ES-I3 (cell line): Measurements from ENCODE around the gene SEC14L6.
A peak's percentile ranks its signal among the peaks of the same experiment; 100 is the strongest.
"Not testable (repeated sequence)": the region's sequence is repeated elsewhere in the genome, so short reads cannot be mapped to it uniquely, and the experiment has no call there.

Experiments
- H3K36me3 ChIP-seq: 2 replicates; pipeline ENCODE4 v1.6.1; 2013; ENCODE audit warnings: mild to moderate bottlenecking, low read length, control low read depth, moderate library complexity; ENCODE audit not compliant: insufficient read depth
- H3K4me1 ChIP-seq: 2 replicates; pipeline ENCODE4 v1.6.1; 2013; ENCODE audit warnings: mild to moderate bottlenecking, control low read depth, low read length; ENCODE audit not compliant: insufficient read depth
- H3K9ac ChIP-seq: 2 replicates; pipeline ENCODE4 v1.6.1; 2013; ENCODE audit warnings: low read depth, mild to moderate bottlenecking, low read length, moderate library complexity
- H3K9me3 ChIP-seq: 2 replicates; pipeline ENCODE4 v1.6.1; 2013; ENCODE audit warnings: mild to moderate bottlenecking, low read length, moderate library complexity; ENCODE audit not compliant: control insufficient read depth, insufficient read depth

Gene SEC14L6

DNA sequence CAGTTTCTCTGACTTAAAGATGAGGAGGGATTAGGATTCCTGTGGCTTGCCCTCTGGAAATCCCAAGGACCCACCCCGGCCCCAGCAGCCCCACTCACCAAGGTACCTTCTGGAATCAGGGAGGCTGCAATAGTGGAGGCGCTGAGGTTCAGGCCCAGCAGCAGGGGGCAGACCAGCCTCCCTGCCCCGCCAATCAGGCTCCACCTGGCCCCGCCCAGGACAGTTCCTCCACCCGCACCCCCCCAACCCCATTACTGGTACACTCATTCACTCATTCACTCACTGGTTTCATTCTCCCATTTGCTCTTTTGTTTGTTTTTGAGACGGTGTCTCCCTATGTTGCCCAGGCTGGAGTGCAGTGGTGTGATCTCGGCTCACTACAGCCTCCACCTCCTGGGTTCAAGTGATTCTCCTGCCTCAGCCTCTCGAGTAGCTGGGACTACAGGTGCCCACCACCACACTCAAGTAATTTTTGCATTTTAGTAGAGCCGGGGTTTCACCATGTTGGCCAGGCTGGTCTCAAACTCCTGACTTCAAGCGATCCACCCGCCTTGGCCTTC lies 14.2 kb upstream of the SEC14L6 start:
- not testable (repeated sequence) for H3K9ac ChIP-seq

DNA sequence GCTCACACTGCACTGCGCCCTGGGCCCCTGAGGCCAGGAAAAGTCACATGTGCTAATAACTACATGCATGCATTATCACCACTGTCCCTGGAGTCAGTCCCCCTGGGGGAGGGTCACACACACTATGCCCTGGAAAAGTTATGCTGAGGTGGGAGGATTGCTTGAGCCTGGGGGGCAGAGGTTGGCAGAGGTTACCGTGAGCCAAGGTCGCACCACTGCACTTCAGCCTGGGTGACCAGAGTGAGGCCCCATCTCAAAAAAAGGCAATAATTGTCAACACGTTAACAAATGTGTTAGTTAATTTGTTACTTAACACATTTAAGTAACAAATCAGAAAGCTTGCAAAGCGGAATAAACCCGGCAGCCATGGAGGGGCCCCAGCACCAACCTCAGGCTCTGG lies 13.3 kb upstream of the SEC14L6 start:
- H3K9me3 ChIP-seq = no peaks in the 10 kb centered on the region
- H3K36me3 ChIP-seq = no peaks in the 10 kb centered on the region
- H3K9ac ChIP-seq = no peak overlapping the region
- H3K4me1 ChIP-seq = peaks cover 27% of the 10 kb centered on the region

More for the DNA sequence above, 14.2 kb upstream of the SEC14L6 start:
- not testable (repeated sequence) for H3K36me3 ChIP-seq, H3K9me3 ChIP-seq
- H3K4me1 ChIP-seq = peaks cover 27% of the 10 kb centered on the region

GRCh38 chr22:30557243-30557642 lies 10.7 kb upstream of the SEC14L6 start:
- H3K9ac ChIP-seq = no peak overlapping the region
- H3K36me3 ChIP-seq = no peaks in the 10 kb centered on the region
- no peaks in the 10 kb centered on the region for H3K9me3 ChIP-seq
- peaks cover 23% of the 10 kb centered on the region for H3K4me1 ChIP-seq

- H3K9me3 ChIP-seq = no peaks in the 10 kb centered on the region
- H3K36me3 ChIP-seq = no peaks in the 10 kb centered on the region
- H3K4me1 ChIP-seq = peaks cover 16% of the 10 kb centered on the region; the same call in 1 of the 2 replicates
- H3K9ac ChIP-seq = no peak overlapping the region
Measured at GRCh38 chr22:30556388-30556787, 9.8 kb upstream of the SEC14L6 start.

- Histone ChIP-seq H3K9me3 (no peaks in the 10 kb centered on the region), H3K4me1 (peaks cover 12% of the 10 kb centered on the region; the same call in 1 of the 2 replicates), H3K9ac (no peak overlapping the region), H3K36me3 (no peaks in the 10 kb centered on the region)
Measured at GRCh38 chr22:30555282-30556210, 9.0 kb upstream of the SEC14L6 start.

- H3K9me3 ChIP-seq = no peaks in the 10 kb centered on the region
- H3K9ac ChIP-seq = no peak overlapping the region
- H3K36me3 ChIP-seq = no peaks in the 10 kb centered on the region
- H3K4me1 ChIP-seq = peaks cover 5% of the 10 kb centered on the region; the same call in 1 of the 2 replicates
Measured at GRCh38 chr22:30553971-30554370, 7.4 kb upstream of the SEC14L6 start.

- H3K36me3 ChIP-seq = no peaks in the 10 kb centered on the region
- no peak overlapping the region for H3K9ac ChIP-seq
- H3K4me1 ChIP-seq = peaks cover 5% of the 10 kb centered on the region; the same call in 1 of the 2 replicates
- no peaks in the 10 kb centered on the region for H3K9me3 ChIP-seq
Measured at GRCh38 chr22:30552719-30553118, 6.2 kb upstream of the SEC14L6 start.

DNA sequence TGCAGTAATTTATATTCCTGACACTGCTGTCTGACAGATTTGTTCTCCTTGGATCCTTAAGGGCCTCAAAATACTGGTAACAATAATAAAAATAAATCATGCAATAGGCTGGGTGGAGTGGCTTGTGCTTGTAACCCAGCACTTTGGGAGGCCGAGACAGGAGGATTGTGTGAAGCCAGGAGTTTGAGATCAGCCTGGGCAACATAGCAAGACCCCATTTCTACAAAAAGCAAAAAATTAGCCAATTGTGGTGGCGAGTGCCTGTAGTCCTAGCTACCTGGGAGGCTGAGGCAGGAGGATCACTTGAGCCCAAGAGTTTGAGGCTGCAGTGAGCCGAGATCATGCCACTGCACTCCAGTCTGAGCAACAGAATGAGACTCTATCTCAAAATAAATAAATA lies 5.3 kb upstream of the SEC14L6 start:
- not testable (repeated sequence) for H3K9ac ChIP-seq, H3K9me3 ChIP-seq, H3K4me1 ChIP-seq, H3K36me3 ChIP-seq

DNA sequence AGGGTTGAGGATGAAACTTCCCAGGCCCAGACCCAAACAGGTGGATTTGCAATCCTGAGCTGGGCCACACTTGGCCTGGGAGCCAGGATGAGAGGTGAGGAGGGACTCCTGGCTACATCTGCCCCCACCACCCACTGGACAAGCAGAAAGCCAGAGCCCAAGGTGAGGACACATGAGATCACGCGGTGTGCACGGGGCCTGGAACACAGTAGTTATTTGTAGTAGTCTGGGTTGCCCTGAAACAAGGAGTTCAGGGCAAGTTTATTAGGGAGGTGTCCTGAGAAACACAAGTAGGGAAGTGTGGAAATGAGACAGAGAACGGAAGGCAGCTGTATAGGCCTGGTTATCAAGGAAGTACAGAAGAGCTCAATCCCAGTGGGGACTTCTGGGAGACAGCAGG lies 647 bp upstream of the SEC14L6 start:
- Histone ChIP-seq H3K36me3 (no peaks in the 10 kb centered on the region), H3K4me1 (no peaks in the 10 kb centered on the region; the same call in 1 of the 2 replicates), H3K9ac (no peak overlapping the region), H3K9me3 (no peaks in the 10 kb centered on the region)

- H3K4me1 ChIP-seq = peaks cover 2% of the 10 kb centered on the region
- H3K9ac ChIP-seq = peak overlapping the region; percentile 53
- no peaks in the 10 kb centered on the region for H3K36me3 ChIP-seq
- H3K9me3 ChIP-seq = no peaks in the 10 kb centered on the region
Measured at GRCh38 chr22:30542811-30543188, 3.7 kb downstream of the SEC14L6 start.

GRCh38 chr22:30541961-30542810 lies 4.4 kb downstream of the SEC14L6 start:
- Histone ChIP-seq H3K9ac (peak overlapping the region; percentile 53), H3K9me3 (no peaks in the 10 kb centered on the region), H3K36me3 (no peaks in the 10 kb centered on the region), H3K4me1 (peaks cover 8% of the 10 kb centered on the region)

- peak overlapping the region; percentile 53 for H3K9ac ChIP-seq
- H3K9me3 ChIP-seq = not testable (repeated sequence)
Measured at GRCh38 chr22:30541511-30541910, 5.0 kb downstream of the SEC14L6 start.

GRCh38 chr22:30539368-30539767 lies 7.2 kb downstream of the SEC14L6 start:
- H3K9ac ChIP-seq = no peak overlapping the region
- no peaks in the 10 kb centered on the region for H3K36me3 ChIP-seq
- no peaks in the 10 kb centered on the region for H3K9me3 ChIP-seq
- H3K4me1 ChIP-seq = peaks cover 9% of the 10 kb centered on the region

More at GRCh38 chr22:30541511-30541910, 5.0 kb downstream of the SEC14L6 start:
- H3K36me3 ChIP-seq, H3K4me1 ChIP-seq: not testable (repeated sequence)

GRCh38 chr22:30538280-30538679 lies 8.3 kb downstream of the SEC14L6 start:
- Histone ChIP-seq H3K36me3 (no peaks in the 10 kb centered on the region), H3K9me3 (no peaks in the 10 kb centered on the region), H3K9ac (no peak overlapping the region), H3K4me1 (peaks cover 9% of the 10 kb centered on the region)
